H1 (cell line): ENCODE measurements around the gene NLRX1. TPM values are rescaled to one million over a fixed set of nuclear protein-coding genes. Genes with fewer than 3 reads are reported as not detected.

ENCODE experiments used
- CTCF ChIA-PET: fragments of 300-600 bp; sonication (Branson Sonifier 250); formaldehyde crosslinking; loops from one replicate; lab custom pipeline; 2021; ENCODE audit not compliant: partially characterized antibody; lab: Charles Lee
- POLR2A ChIA-PET: fragments of 300-600 bp; sonication (Branson Sonifier 250); formaldehyde crosslinking; loops from one replicate; lab custom pipeline; 2021; ENCODE audit warnings: inconsistent platforms; ENCODE audit not compliant: partially characterized antibody; lab: Charles Lee
- DNase-seq, 2 experiments: peaks; one replicate each; pipeline versions ENCODE4 v3.0.0 to v3.0.0-alpha.2; 2010 to 2022; ENCODE audit warnings: low spot score in 2 of 2, low read depth in 1 of 2, mixed read lengths in 1 of 2
- FAIRE-seq: peaks from 2 replicates; lab custom pipeline; 2011; peaks lifted over from hg19 to GRCh38; lab: Jason Lieb, UNC
- H2AFZ ChIP-seq: 2 replicates; pipeline ENCODE4 v1.8.1; 2012; ENCODE audit warnings: low read length, inconsistent platforms
- H2AK5ac ChIP-seq: 2 replicates; pipeline ENCODE4 v1.6.1; 2013; ENCODE audit warnings: low read depth, low read length
- H2BK120ac ChIP-seq: replicated peaks from 2 replicates; pipeline ENCODE3; 2013; ENCODE audit warnings: low read depth, low read length, inconsistent platforms
- H2BK12ac ChIP-seq: 2 replicates; pipeline ENCODE4 v1.6.1; 2013; ENCODE audit warnings: low read depth, low read length
- H2BK15ac ChIP-seq: 2 replicates; pipeline ENCODE4 v1.6.1; 2013; ENCODE audit warnings: low read length
- H2BK20ac ChIP-seq: 2 replicates; pipeline ENCODE4 v1.6.1; 2013; ENCODE audit warnings: low read length
- H2BK5ac ChIP-seq: 2 replicates; pipeline ENCODE4 v1.6.1; 2013; ENCODE audit warnings: low read depth, low read length
- H3K14ac ChIP-seq: 2 replicates; pipeline ENCODE4 v1.6.1; 2013; ENCODE audit warnings: inconsistent platforms; ENCODE audit not compliant: insufficient read length
- H3K18ac ChIP-seq: 2 replicates; pipeline ENCODE4 v1.6.1; 2013; ENCODE audit warnings: low read length; ENCODE audit errors: extremely low read depth
- H3K23ac ChIP-seq: 2 replicates; pipeline ENCODE4 v1.6.1; 2013; ENCODE audit warnings: inconsistent platforms; ENCODE audit not compliant: insufficient read length
- H3K23me2 ChIP-seq: 2 replicates; pipeline ENCODE4 v1.6.1; 2013; ENCODE audit warnings: low read depth, low read length
- H3K27ac ChIP-seq: 2 replicates; pipeline ENCODE4 v1.6.1; 2011; ENCODE audit warnings: low read depth, low read length, inconsistent platforms
- H3K27me3 ChIP-seq, 4 experiments: replicated peaks in 1 of 4; 1 replicate in 1 of 4; 2 replicates in 3 of 4; pipeline versions ENCODE4 v1.6.1 to v1.8.1; 2011 to 2013; ENCODE audit warnings: low read length in 3 of 4, mild to moderate bottlenecking in 3 of 4, inconsistent platforms in 2 of 4, mixed read lengths in 2 of 4, moderate library complexity in 1 of 4; ENCODE audit not compliant: control insufficient read depth in 3 of 4, insufficient read depth in 3 of 4; ENCODE audit errors: extremely low read depth in 1 of 4
- H3K36me3 ChIP-seq, 4 experiments: 2 replicates each; pipeline versions ENCODE4 v1.6.1 to v1.8.1; 2011 to 2013; ENCODE audit warnings: mild to moderate bottlenecking in 4 of 4, low read length in 3 of 4, moderate library complexity in 2 of 4, control low read depth in 1 of 4, inconsistent platforms in 1 of 4; ENCODE audit not compliant: insufficient read depth in 4 of 4, control insufficient read depth in 2 of 4
- H3K4ac ChIP-seq: replicated peaks from 2 replicates; pipeline ENCODE3; 2013; ENCODE audit warnings: low read length, low read depth, mixed read lengths, inconsistent platforms; ENCODE audit not compliant: insufficient read length
- H3K4me1 ChIP-seq, 4 experiments: replicated peaks in 1 of 4; 1 replicate in 1 of 4; 2 replicates in 3 of 4; pipeline versions ENCODE4 v1.6.1 to v1.8.1; 2011 to 2013; ENCODE audit warnings: low read length in 3 of 4, inconsistent platforms in 2 of 4, mixed read lengths in 1 of 4; ENCODE audit not compliant: insufficient read depth in 4 of 4, control insufficient read depth in 3 of 4
- H3K4me2 ChIP-seq, 2 experiments: 2 replicates each; pipeline versions ENCODE4 v1.6.1 to v1.8.1; 2011 to 2013; ENCODE audit warnings: low read depth in 2 of 2, low read length in 2 of 2, control low read depth in 1 of 2, inconsistent platforms in 1 of 2, mild to moderate bottlenecking in 1 of 2; ENCODE audit not compliant: insufficient read depth in 1 of 2
- H3K4me3 ChIP-seq, 4 experiments: fragments of 200-600, 300-600 bp in 1 of 4; sonication (generic), shearing (Covaris generic), sonication (Bioruptor Twin) in 1 of 4; 2 replicates each; pipeline versions ENCODE4 v1.5.1 to v1.8.1; 2011 to 2016; ENCODE audit warnings: low read length in 4 of 4, low read depth in 3 of 4, control low read depth in 2 of 4, inconsistent platforms in 2 of 4, mild to moderate bottlenecking in 2 of 4, mixed read lengths in 1 of 4, moderate library complexity in 1 of 4; ENCODE audit not compliant: insufficient read depth in 2 of 4; ENCODE audit errors: extremely low read depth in 1 of 4
- H3K56ac ChIP-seq: replicated peaks from 2 replicates; pipeline ENCODE3; 2013; ENCODE audit warnings: low read depth, mild to moderate bottlenecking, mixed read lengths, low read length, inconsistent platforms; ENCODE audit not compliant: insufficient read length
- H3K79me1 ChIP-seq: 2 replicates; pipeline ENCODE4 v1.6.1; 2013; ENCODE audit warnings: low read depth, low read length, control low read depth
- H3K79me2 ChIP-seq, 2 experiments: 2 replicates each; pipeline versions ENCODE4 v1.6.1 to v1.8.1; 2012 to 2013; ENCODE audit warnings: low read length in 2 of 2, mild to moderate bottlenecking in 2 of 2, inconsistent platforms in 1 of 2; ENCODE audit not compliant: insufficient read depth in 2 of 2, control insufficient read depth in 1 of 2
- H3K9ac ChIP-seq, 4 experiments: replicated peaks in 1 of 4; 1 replicate in 1 of 4; 2 replicates in 3 of 4; pipeline versions ENCODE4 v1.6.1 to v1.8.1; 2011 to 2013; ENCODE audit warnings: low read depth in 3 of 4, low read length in 3 of 4, control low read depth in 2 of 4, mild to moderate bottlenecking in 2 of 4, moderate library complexity in 2 of 4, inconsistent platforms in 1 of 4; ENCODE audit errors: extremely low read depth in 1 of 4
- H3K9me3 ChIP-seq, 2 experiments: 2 replicates each; pipeline versions ENCODE4 v1.6.1 to v1.8.1; 2012 to 2013; ENCODE audit warnings: mild to moderate bottlenecking in 2 of 2, moderate library complexity in 2 of 2, control low read depth in 1 of 2, inconsistent platforms in 1 of 2, low read depth in 1 of 2, low read length in 1 of 2, mixed read lengths in 1 of 2; ENCODE audit not compliant: insufficient read depth in 2 of 2
- H4K20me1 ChIP-seq, 2 experiments: replicated peaks in 1 of 2; 2 replicates each; pipeline versions ENCODE3 to v1.8.1; 2011 to 2013; ENCODE audit warnings: inconsistent platforms in 2 of 2, low read length in 2 of 2, mild to moderate bottlenecking in 1 of 2; ENCODE audit not compliant: insufficient read depth in 2 of 2, control insufficient read depth in 1 of 2
- H4K5ac ChIP-seq: 2 replicates; pipeline ENCODE4 v1.6.1; 2013; ENCODE audit warnings: low read length, low read depth, mixed read lengths, inconsistent platforms; ENCODE audit not compliant: insufficient read length
- H4K8ac ChIP-seq: 2 replicates; pipeline ENCODE4 v1.8.0; 2013; ENCODE audit warnings: mild to moderate bottlenecking, moderate library complexity, low read length, inconsistent platforms; ENCODE audit not compliant: insufficient read depth; ENCODE audit errors: extremely low read depth
- H4K91ac ChIP-seq: replicated peaks from 2 replicates; pipeline ENCODE3; 2013; ENCODE audit warnings: low read length, mixed read lengths, inconsistent platforms; ENCODE audit not compliant: insufficient read length
- BRCA1 ChIP-seq: IDR thresholded peaks from 2 replicates; pipeline ENCODE4 v1.6.1; 2012; ENCODE audit warnings: low read depth, low read length, improper control_type of control experiment
- CBX5 ChIP-seq: fragments of 300-800, 300-1000 bp; sonication (generic); IDR thresholded peaks from 2 replicates; pipeline ENCODE4 v1.7.1; 2016; ENCODE audit warnings: antibody characterized with exemption, low read length, low read depth
- TEAD4 ChIP-seq: IDR thresholded peaks from 2 replicates; pipeline ENCODE4 v1.6.1; 2012; ENCODE audit warnings: low read depth, low read length, inconsistent platforms, mixed read lengths
- WGBS, 2 experiments: shearing (Covaris generic) in 1 of 2; methylation state at CpG; one replicate each; pipeline versions ENCODE4 v1.1.6 to v1.1.7; 2013 to 2015; ENCODE audit warnings: low lambda C conversion rate in 2 of 2, mixed read lengths in 2 of 2, inconsistent platforms in 1 of 2, low coverage in 1 of 2, missing lambda C conversion rate in 1 of 2; ENCODE audit not compliant: insufficient replicate concordance in 2 of 2, insufficient coverage in 1 of 2, insufficient read length in 1 of 2; ENCODE audit errors: extremely low coverage in 1 of 2, missing lambda C conversion rate in 1 of 2; 5-methylcytosine and 5-hydroxymethylcytosine counted together
- polyA plus RNA-seq, 7 experiments: library from polyadenylated mRNA; depleted of rRNA in 3 of 7; stranded (reverse) in 5 of 7; unstranded in 2 of 7; fragments of >200 nt in 5 of 7; fragments of 200-250 nt in 2 of 7; gene quantifications; 1 replicate in 5 of 7; 2 replicates in 1 of 7; 4 replicates in 1 of 7; pipeline versions ENCODE4 v1.2.1 to v1.2.3, GENCODE V29; 2011 to 2013; ENCODE audit warnings: missing spikeins in 2 of 7, mixed read lengths in 2 of 7
- total RNA-seq: library from RNA; stranded (reverse); fragmentation: NEBNext Ultra II Directional; extraction: Animal tissue kit (Norgen Biotek cat#: 25700); gene quantifications from 2 replicates; pipeline ENCODE4 v1.2.1, GENCODE V29; 2021

The NLRX1 gene
- total and polyA plus RNA-seq, 2 of the 8 experiments (the other 6 are each of a cell fraction or from before 2014, with no cell fraction given) = 13.2 to 18.6 TPM

DNA sequence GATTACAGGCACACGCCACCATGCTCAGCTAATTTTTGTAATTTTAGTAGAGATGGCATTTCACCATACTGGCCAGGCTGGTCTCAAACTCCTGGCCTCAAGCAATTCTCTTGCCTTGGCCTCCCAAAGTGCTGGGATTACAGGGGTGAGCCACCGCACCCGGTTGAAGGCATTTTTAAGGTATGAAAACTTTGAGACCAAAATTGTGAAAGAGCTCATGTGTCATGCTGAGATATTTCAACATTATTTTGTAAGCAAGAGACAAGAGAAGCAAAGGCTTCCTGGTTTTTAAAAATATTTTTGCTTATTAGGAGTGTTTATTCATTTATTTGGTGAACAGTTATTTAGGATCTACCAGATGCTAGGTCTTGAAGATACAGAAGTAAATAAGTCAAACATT, 23.6 kb downstream of the NLRX1 start:
- no peak overlapping the region for H2BK20ac ChIP-seq
- no peaks in the 10 kb centered on the region for H4K20me1 ChIP-seq
- H3K36me3 ChIP-seq = no peaks in the 10 kb centered on the region
- H3K18ac ChIP-seq = no peak overlapping the region
- H4K8ac ChIP-seq = no peak overlapping the region
- H3K9ac ChIP-seq = no peak overlapping the region
- H3K4ac ChIP-seq = no peak overlapping the region
- H2AK5ac ChIP-seq = no peak overlapping the region
- FAIRE-seq = no peak
- H3K79me2 ChIP-seq = no peaks in the 10 kb centered on the region
- no peak overlapping the region for H3K4me3 ChIP-seq
- H3K23me2 ChIP-seq = no peaks in the 10 kb centered on the region
- no peak overlapping the region for H2AFZ ChIP-seq
- H3K4me2 ChIP-seq = no peak overlapping the region
- no peak overlapping the region for H2BK120ac ChIP-seq
- H2BK15ac ChIP-seq = no peak overlapping the region
- H2BK5ac ChIP-seq = no peak overlapping the region
- H3K79me1 ChIP-seq = no peaks in the 10 kb centered on the region
- no peaks in the 10 kb centered on the region for H3K27me3 ChIP-seq
- no peak overlapping the region for H4K5ac ChIP-seq
- WGBS, 2 experiments = 94% methylated on average over 3 of the region's 3 CpGs; no CpG with 5 or more reads in 1 of the 2 experiments
- H4K91ac ChIP-seq = no peak overlapping the region
- peaks cover 0 to 4% (median under 1%) of the 10 kb centered on the region in 4 experiments; a peak in 4 of 7 replicates for H3K4me1 ChIP-seq
- no peak overlapping the region for H3K56ac ChIP-seq
- H3K23ac ChIP-seq = no peak overlapping the region
- no peak overlapping the region for H3K14ac ChIP-seq
- H2BK12ac ChIP-seq = no peak overlapping the region
- DNase-seq = no peak
- CTCF ChIA-PET = interaction anchor here (1.0 to 20.1 kb wide), 7 partner anchors 10 to 87 kb away, joined by 3 to 367 read pairs (median 4); partner anchors contain the start of genes ABCG4, NHERF4 and NLRX1
- no peak overlapping the region for H3K27ac ChIP-seq
- POLR2A ChIA-PET = interaction anchor here (1.1 to 2.9 kb wide), 3 partner anchors 10 to 44 kb away, joined by 3 to 7 read pairs (median 4); no protein-coding TSS in a partner anchor
- no peaks in the 10 kb centered on the region for H3K9me3 ChIP-seq
- TF ChIP-seq BRCA1 (no peak), CBX5 (no peak), TEAD4 (no peak)
